HEK293 (cell line): ENCODE measurements around the gene GMPR.

Experiments
- CTCF ChIA-PET: fragments of 350-600 bp; formaldehyde crosslinking; extraction: SDS; loops from one replicate; lab custom pipeline; 2021; ENCODE audit warnings: antibody characterized with exemption; lab: Yijun Ruan, JAX
- POLR2A ChIA-PET: fragments of 300-600 bp; formaldehyde crosslinking; extraction: SDS; loops from one replicate; lab custom pipeline; 2020; ENCODE audit warnings: antibody characterized with exemption, inconsistent platforms; lab: Yijun Ruan, JAX
- H3K27ac ChIP-seq: fragments of 200-500 bp; sonication (Bioruptor generic); 2 replicates; pipeline ENCODE4 v1.5.1; 2014; ENCODE audit warnings: low read depth, low read length, control low read depth, inconsistent platforms; ENCODE audit errors: extremely low read depth
- H3K36me3 ChIP-seq, 2 experiments: fragments of 200-500 bp in 1 of 2; sonication (Bioruptor generic) in 1 of 2; 1 replicate in 1 of 2; 2 replicates in 1 of 2; pipeline ENCODE4 v1.5.1; 2014 to 2017; ENCODE audit warnings: inconsistent platforms in 2 of 2, low read length in 2 of 2; ENCODE audit not compliant: control insufficient read depth in 2 of 2, insufficient read depth in 1 of 2
- H3K4me1 ChIP-seq: fragments of 200-500 bp; sonication (Bioruptor generic); 2 replicates; pipeline ENCODE4 v1.5.1; 2014; ENCODE audit warnings: mild to moderate bottlenecking, low read length, inconsistent platforms; ENCODE audit not compliant: control insufficient read depth, insufficient read depth
- H3K4me3 ChIP-seq: 2 replicates; pipeline ENCODE4 v1.5.1; 2011; ENCODE audit warnings: low read depth, mild to moderate bottlenecking, control low read depth, low read length, moderate library complexity
- H3K9me3 ChIP-seq: fragments of 200-500 bp; sonication (Bioruptor generic); 2 replicates; pipeline ENCODE4 v1.5.1; 2014; ENCODE audit warnings: low read depth, low read length, inconsistent platforms; ENCODE audit not compliant: control insufficient read depth, insufficient read depth
- FEZF1 ChIP-seq: fragments of 450-650 bp; formaldehyde crosslinking; IDR thresholded peaks from 2 replicates; pipeline ENCODE4 v1.5.1; 2016; ENCODE audit warnings: missing biosample characterization, missing genetic modification characterization
- MZF1 ChIP-seq: fragments of 450-650 bp; formaldehyde crosslinking; IDR thresholded peaks from 2 replicates; pipeline ENCODE4 v1.5.1; 2017; ENCODE audit warnings: missing biosample characterization, missing genetic modification characterization, borderline replicate concordance
- SCRT1 ChIP-seq: fragments of 450-650 bp; formaldehyde crosslinking; IDR thresholded peaks from 2 replicates; pipeline ENCODE4 v1.5.1; 2016; ENCODE audit warnings: missing biosample characterization, missing genetic modification characterization, borderline replicate concordance
- SP7 ChIP-seq: fragments of 450-650 bp; formaldehyde crosslinking; IDR thresholded peaks from 2 replicates; pipeline ENCODE4 v1.5.1; 2016; ENCODE audit warnings: missing biosample characterization, missing genetic modification characterization
- ZIC2 ChIP-seq: fragments of 450-650 bp; formaldehyde crosslinking; IDR thresholded peaks from 2 replicates; pipeline ENCODE4 v1.5.1; 2016; ENCODE audit warnings: missing biosample characterization, missing genetic modification characterization
- ZNF16 ChIP-seq: fragments of 450-650 bp; formaldehyde crosslinking; IDR thresholded peaks from 2 replicates; pipeline ENCODE4 v1.5.1; 2016; ENCODE audit warnings: low read depth, missing biosample characterization, missing genetic modification characterization
- ZNF302 ChIP-seq: fragments of 450-650 bp; formaldehyde crosslinking; IDR thresholded peaks from 2 replicates; pipeline ENCODE4 v1.5.1; 2016; ENCODE audit warnings: missing biosample characterization, missing genetic modification characterization, low read depth
- ZNF341 ChIP-seq: fragments of 450-650 bp; formaldehyde crosslinking; IDR thresholded peaks from 2 replicates; pipeline ENCODE4; 2016; ENCODE audit warnings: low read depth, missing biosample characterization, missing genetic modification characterization
- ZNF404 ChIP-seq: fragments of 450-650 bp; formaldehyde crosslinking; IDR thresholded peaks from 2 replicates; pipeline ENCODE4 v1.5.1; 2017; ENCODE audit warnings: missing biosample characterization, missing genetic modification characterization
- ZNF473 ChIP-seq: fragments of 450-650 bp; formaldehyde crosslinking; IDR thresholded peaks from 2 replicates; pipeline ENCODE4 v1.5.1; 2017; ENCODE audit warnings: missing biosample characterization, missing genetic modification characterization
- ZNF48 ChIP-seq: fragments of 450-650 bp; formaldehyde crosslinking; IDR thresholded peaks from 2 replicates; pipeline ENCODE4 v1.5.1; 2016; ENCODE audit warnings: missing biosample characterization, missing genetic modification characterization
- ZNF530 ChIP-seq: fragments of 450-650 bp; formaldehyde crosslinking; IDR thresholded peaks from 2 replicates; pipeline ENCODE4 v1.5.1; 2016; ENCODE audit warnings: low read depth, missing biosample characterization, missing genetic modification characterization
- ZNF549 ChIP-seq: fragments of 450-650 bp; IDR thresholded peaks from 2 replicates; pipeline ENCODE4 v1.5.1; 2018; ENCODE audit warnings: missing biosample characterization, missing genetic modification characterization, mild to moderate bottlenecking, inconsistent platforms, moderate library complexity
- ZNF561 ChIP-seq: fragments of 450-650 bp; IDR thresholded peaks from 2 replicates; pipeline ENCODE4 v1.5.1; 2018; ENCODE audit warnings: missing biosample characterization, missing genetic modification characterization, borderline replicate concordance
- ZNF621 ChIP-seq: fragments of 450-650 bp; formaldehyde crosslinking; IDR thresholded peaks from 2 replicates; pipeline ENCODE4 v1.5.1; 2017; ENCODE audit warnings: missing biosample characterization, missing genetic modification characterization
- TF ChIP-seq, protein P1 (sequence below): fragments of 450-650 bp; IDR thresholded peaks from 2 replicates; pipeline ENCODE4 v1.5.1; 2018; ENCODE audit warnings: missing biosample characterization, mild to moderate bottlenecking, missing genetic modification characterization
- TF ChIP-seq, protein P2 (sequence below): fragments of 450-650 bp; formaldehyde crosslinking; IDR thresholded peaks from 2 replicates; pipeline ENCODE4 v1.5.1; 2016; ENCODE audit warnings: missing biosample characterization, missing genetic modification characterization
- TF ChIP-seq, protein P3 (sequence below): fragments of 450-650 bp; formaldehyde crosslinking; IDR thresholded peaks from 2 replicates; pipeline ENCODE4 v1.5.1; 2016; ENCODE audit warnings: missing biosample characterization, missing genetic modification characterization
- TF ChIP-seq, protein P4 (sequence below): fragments of 450-650 bp; formaldehyde crosslinking; IDR thresholded peaks from 2 replicates; pipeline ENCODE4 v1.5.1; 2016; ENCODE audit warnings: missing biosample characterization, missing genetic modification characterization
- TF ChIP-seq, protein P5 (sequence below): fragments of 450-650 bp; formaldehyde crosslinking; IDR thresholded peaks from 2 replicates; pipeline ENCODE4 v1.5.1; 2017; ENCODE audit warnings: missing biosample characterization, missing genetic modification characterization

Gene GMPR

DNA sequence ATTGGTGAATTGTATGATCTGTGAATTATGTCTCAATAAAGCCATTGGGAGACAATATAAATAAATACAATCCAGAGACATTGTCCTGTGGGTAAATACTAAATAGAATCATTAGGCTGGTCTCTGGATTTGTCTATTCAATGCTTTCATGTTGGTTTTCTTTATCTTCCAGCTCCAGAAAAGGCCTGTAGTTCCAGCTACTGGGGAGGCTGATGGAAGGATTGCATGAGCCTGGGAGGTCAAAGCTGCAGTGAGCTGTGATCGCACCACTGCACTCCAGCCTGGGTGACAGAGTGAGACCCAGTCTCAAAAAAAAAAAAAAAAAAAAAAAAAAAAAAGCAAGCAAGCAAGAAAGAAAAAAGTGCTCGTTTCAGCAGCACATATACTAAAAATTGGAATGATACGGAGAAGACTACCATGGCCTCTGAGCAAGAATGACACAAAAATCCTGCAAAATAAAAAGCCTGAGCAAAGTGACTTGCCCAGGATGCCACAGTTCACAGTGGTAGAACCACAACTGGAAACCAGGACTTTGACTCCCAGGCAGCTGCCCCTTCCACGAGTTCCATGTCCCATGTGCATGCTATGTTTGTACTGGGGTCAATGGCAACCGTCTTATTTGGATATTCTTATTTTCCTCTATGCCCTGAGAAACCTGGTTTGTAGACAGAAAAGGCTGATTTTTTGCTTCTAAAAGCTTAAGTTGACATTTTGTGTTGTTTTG, 33.6 kb upstream of the GMPR start:
- H3K36me3 ChIP-seq = no peaks in the 10 kb centered on the region
- POLR2A ChIA-PET = interaction anchor here (1.1 to 2.2 kb wide), 4 partner anchors 75 to 557 kb away, joined by 3 to 36 read pairs (median 4); partner anchors contain the start of genes ATXN1, DTNBP1 and MYLIP
- H3K4me3 ChIP-seq = no peak overlapping the region
- H3K4me1 ChIP-seq = peaks cover 16% of the 10 kb centered on the region
- CTCF ChIA-PET = interaction anchor here (0.5 to 7.2 kb wide), 34 partner anchors 8 to 951 kb away, joined by 3 to 64 read pairs (median 4); partner anchors contain the start of gene MYLIP
- H3K9me3 ChIP-seq = no peaks in the 10 kb centered on the region
- TF ChIP-seq, protein P1, sequence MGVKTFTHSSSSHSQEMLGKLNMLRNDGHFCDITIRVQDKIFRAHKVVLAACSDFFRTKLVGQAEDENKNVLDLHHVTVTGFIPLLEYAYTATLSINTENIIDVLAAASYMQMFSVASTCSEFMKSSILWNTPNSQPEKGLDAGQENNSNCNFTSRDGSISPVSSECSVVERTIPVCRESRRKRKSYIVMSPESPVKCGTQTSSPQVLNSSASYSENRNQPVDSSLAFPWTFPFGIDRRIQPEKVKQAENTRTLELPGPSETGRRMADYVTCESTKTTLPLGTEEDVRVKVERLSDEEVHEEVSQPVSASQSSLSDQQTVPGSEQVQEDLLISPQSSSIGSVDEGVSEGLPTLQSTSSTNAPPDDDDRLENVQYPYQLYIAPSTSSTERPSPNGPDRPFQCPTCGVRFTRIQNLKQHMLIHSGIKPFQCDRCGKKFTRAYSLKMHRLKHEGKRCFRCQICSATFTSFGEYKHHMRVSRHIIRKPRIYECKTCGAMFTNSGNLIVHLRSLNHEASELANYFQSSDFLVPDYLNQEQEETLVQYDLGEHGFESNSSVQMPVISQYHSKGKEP (tag by site-specific recombination) = no peak
- TF ChIP-seq, protein P2, sequence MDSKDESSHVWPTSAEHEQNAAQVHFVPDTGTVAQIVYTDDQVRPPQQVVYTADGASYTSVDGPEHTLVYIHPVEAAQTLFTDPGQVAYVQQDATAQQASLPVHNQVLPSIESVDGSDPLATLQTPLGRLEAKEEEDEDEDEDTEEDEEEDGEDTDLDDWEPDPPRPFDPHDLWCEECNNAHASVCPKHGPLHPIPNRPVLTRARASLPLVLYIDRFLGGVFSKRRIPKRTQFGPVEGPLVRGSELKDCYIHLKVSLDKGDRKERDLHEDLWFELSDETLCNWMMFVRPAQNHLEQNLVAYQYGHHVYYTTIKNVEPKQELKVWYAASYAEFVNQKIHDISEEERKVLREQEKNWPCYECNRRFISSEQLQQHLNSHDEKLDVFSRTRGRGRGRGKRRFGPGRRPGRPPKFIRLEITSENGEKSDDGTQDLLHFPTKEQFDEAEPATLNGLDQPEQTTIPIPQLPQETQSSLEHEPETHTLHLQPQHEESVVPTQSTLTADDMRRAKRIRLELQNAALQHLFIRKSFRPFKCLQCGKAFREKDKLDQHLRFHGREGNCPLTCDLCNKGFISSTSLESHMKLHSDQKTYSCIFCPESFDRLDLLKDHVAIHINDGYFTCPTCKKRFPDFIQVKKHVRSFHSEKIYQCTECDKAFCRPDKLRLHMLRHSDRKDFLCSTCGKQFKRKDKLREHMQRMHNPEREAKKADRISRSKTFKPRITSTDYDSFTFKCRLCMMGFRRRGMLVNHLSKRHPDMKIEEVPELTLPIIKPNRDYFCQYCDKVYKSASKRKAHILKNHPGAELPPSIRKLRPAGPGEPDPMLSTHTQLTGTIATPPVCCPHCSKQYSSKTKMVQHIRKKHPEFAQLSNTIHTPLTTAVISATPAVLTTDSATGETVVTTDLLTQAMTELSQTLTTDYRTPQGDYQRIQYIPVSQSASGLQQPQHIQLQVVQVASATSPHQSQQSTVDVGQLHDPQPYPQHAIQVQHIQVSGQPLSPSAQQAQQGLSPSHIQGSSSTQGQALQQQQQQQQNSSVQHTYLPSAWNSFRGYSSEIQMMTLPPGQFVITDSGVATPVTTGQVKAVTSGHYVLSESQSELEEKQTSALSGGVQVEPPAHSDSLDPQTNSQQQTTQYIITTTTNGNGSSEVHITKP (tag by site-specific recombination) = no peak
- TF ChIP-seq, protein P3, sequence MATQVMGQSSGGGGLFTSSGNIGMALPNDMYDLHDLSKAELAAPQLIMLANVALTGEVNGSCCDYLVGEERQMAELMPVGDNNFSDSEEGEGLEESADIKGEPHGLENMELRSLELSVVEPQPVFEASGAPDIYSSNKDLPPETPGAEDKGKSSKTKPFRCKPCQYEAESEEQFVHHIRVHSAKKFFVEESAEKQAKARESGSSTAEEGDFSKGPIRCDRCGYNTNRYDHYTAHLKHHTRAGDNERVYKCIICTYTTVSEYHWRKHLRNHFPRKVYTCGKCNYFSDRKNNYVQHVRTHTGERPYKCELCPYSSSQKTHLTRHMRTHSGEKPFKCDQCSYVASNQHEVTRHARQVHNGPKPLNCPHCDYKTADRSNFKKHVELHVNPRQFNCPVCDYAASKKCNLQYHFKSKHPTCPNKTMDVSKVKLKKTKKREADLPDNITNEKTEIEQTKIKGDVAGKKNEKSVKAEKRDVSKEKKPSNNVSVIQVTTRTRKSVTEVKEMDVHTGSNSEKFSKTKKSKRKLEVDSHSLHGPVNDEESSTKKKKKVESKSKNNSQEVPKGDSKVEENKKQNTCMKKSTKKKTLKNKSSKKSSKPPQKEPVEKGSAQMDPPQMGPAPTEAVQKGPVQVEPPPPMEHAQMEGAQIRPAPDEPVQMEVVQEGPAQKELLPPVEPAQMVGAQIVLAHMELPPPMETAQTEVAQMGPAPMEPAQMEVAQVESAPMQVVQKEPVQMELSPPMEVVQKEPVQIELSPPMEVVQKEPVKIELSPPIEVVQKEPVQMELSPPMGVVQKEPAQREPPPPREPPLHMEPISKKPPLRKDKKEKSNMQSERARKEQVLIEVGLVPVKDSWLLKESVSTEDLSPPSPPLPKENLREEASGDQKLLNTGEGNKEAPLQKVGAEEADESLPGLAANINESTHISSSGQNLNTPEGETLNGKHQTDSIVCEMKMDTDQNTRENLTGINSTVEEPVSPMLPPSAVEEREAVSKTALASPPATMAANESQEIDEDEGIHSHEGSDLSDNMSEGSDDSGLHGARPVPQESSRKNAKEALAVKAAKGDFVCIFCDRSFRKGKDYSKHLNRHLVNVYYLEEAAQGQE (tag by site-specific recombination) = no peak
- no peak for TF ChIP-seq ZNF302 (tag by site-specific recombination)
- no peak for TF ChIP-seq ZNF48 (tag by site-specific recombination)
- no peak for TF ChIP-seq ZNF530
- TF ChIP-seq ZNF561 = no peak
- no peak for TF ChIP-seq ZNF549 (tag by site-specific recombination)
- no peak for TF ChIP-seq ZNF341 (tag by site-specific recombination)
- no peak for TF ChIP-seq ZNF473 (tag by site-specific recombination)
- TF ChIP-seq ZNF621 (tag by site-specific recombination) = no peak
- TF ChIP-seq ZNF16 = no peak
- TF ChIP-seq SCRT1 = no peak
- no peak for TF ChIP-seq ZNF404
- H3K27ac ChIP-seq = peak overlapping the region; percentile 89

DNA sequence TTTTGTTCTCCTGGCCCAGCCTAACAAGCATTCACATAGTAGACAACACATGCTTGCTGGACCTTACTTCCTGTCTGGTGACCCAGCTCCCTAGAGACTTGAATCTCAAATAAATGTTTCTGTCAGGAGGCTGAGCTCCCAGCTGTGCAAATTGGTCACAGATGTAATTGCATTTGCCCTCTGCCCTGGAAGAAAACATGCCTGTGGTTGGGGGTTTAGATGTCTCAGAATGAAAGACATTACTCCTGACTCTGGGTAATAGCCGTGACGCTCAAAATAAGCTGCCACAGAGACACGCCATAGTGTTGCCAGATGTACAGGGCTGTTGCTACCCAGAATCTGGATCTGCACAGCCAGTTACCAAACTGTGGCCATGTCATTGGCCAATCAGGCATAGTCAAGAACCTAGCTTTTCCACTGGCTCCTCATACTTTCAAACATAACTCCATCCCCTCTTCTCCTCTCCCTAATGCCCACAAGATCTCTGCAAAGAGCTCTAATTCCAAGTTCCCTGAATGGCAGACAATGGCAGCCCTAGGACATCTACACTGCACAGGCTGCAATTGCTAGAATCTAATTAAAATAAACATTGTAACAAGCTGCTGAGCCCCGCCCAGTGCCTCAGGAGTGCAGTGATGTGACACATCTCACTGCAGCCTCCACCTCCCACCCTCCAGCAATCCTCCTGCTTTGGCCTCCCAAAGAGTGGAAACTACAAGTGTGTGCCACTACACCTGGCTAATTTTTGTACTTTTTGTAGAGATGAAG, 32.8 kb upstream of the GMPR start:
- H3K27ac ChIP-seq = peak overlapping the region; percentile 89
- CTCF ChIA-PET = interaction anchor here (0.5 to 7.2 kb wide), 65 partner anchors 8 to 962 kb away, joined by 3 to 64 read pairs (median 4); partner anchors contain the start of gene MYLIP
- peak; percentile 60 for TF ChIP-seq ZIC2
- peak; percentile 58; the same call in 1 of the 2 replicates for TF ChIP-seq ZNF561
- TF ChIP-seq FEZF1 = peak; percentile 56
- TF ChIP-seq, protein P4, sequence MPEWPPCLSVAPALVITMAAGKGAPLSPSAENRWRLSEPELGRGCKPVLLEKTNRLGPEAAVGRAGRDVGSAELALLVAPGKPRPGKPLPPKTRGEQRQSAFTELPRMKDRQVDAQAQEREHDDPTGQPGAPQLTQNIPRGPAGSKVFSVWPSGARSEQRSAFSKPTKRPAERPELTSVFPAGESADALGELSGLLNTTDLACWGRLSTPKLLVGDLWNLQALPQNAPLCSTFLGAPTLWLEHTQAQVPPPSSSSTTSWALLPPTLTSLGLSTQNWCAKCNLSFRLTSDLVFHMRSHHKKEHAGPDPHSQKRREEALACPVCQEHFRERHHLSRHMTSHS (tag by site-specific recombination) = peak; percentile 15; the same call in 1 of the 2 replicates
- TF ChIP-seq MZF1 = 0 out of 2 replicates have a peak, but pooled peaks have one; percentile 23
- TF ChIP-seq, protein P5, sequence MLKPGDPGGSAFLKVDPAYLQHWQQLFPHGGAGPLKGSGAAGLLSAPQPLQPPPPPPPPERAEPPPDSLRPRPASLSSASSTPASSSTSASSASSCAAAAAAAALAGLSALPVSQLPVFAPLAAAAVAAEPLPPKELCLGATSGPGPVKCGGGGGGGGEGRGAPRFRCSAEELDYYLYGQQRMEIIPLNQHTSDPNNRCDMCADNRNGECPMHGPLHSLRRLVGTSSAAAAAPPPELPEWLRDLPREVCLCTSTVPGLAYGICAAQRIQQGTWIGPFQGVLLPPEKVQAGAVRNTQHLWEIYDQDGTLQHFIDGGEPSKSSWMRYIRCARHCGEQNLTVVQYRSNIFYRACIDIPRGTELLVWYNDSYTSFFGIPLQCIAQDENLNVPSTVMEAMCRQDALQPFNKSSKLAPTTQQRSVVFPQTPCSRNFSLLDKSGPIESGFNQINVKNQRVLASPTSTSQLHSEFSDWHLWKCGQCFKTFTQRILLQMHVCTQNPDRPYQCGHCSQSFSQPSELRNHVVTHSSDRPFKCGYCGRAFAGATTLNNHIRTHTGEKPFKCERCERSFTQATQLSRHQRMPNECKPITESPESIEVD = peak; percentile 61
- TF ChIP-seq SP7 (tag by site-specific recombination) = no peak

More for the DNA sequence above, 32.8 kb upstream of the GMPR start:
- POLR2A ChIA-PET = interaction anchor here (1.1 to 2.2 kb wide), 4 partner anchors 76 to 556 kb away, joined by 3 to 36 read pairs (median 4); partner anchors contain the start of genes ATXN1, DTNBP1 and MYLIP
- H3K4me1 ChIP-seq = peaks cover 10% of the 10 kb centered on the region
- H3K4me3 ChIP-seq = no peak overlapping the region
- no peaks in the 10 kb centered on the region for H3K9me3 ChIP-seq
- no peaks in the 10 kb centered on the region for H3K36me3 ChIP-seq
